Stimulated activated CD4-positive, alpha-beta T cell treated with anti-CD3 and anti-CD28 coated beads, Interleukin-12 subunit alpha, Interleukin-12 subunit beta, amount 100 ng/mL, for 4 hours (primary cell): Measurements from ENCODE around the gene QSOX2.

Experiments
- DNase-seq: peaks from one replicate; pipeline ENCODE4 v3.0.0-alpha.2; 2020

QSOX2 gene

DNA sequence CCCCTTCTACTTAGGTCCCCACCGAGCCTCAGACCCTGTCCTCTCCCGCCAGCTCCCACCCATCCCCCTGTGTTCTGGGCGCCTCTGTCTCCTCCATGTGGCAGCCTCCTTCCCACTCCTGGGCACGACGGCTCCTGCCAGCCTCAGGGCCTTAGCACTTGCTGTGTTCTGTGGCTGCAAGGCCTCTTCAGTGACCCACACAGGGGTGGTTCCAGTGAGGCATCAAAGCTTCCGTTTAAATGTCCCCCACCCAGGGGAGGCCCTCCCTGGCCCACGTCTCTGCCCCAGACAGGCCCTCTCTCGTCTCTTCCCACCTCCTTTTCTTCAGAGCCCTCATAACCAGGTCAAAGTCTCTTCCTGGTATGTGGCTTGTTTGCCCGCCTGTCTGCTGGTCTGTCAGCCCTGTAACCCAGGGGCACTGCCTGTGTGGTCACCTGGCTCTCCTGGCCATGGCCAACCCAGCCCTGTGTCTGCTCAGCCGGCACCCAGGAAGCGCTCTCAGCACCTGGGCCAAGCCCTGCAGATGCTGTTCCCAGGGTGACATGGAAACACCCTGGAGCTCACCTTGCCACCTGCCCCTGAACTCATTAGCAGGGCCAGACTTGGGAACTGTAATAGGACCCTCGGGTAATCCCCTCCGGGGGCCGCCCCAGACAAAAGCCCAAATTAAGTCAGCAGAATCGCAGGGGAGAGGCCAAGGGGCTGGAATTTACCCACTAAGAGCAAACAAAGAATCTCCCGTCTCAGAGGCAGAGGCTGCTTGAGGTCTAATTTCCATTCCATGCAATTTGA is 74.4 kb downstream of the QSOX2 start:
- DNase-seq, result no peak

DNA sequence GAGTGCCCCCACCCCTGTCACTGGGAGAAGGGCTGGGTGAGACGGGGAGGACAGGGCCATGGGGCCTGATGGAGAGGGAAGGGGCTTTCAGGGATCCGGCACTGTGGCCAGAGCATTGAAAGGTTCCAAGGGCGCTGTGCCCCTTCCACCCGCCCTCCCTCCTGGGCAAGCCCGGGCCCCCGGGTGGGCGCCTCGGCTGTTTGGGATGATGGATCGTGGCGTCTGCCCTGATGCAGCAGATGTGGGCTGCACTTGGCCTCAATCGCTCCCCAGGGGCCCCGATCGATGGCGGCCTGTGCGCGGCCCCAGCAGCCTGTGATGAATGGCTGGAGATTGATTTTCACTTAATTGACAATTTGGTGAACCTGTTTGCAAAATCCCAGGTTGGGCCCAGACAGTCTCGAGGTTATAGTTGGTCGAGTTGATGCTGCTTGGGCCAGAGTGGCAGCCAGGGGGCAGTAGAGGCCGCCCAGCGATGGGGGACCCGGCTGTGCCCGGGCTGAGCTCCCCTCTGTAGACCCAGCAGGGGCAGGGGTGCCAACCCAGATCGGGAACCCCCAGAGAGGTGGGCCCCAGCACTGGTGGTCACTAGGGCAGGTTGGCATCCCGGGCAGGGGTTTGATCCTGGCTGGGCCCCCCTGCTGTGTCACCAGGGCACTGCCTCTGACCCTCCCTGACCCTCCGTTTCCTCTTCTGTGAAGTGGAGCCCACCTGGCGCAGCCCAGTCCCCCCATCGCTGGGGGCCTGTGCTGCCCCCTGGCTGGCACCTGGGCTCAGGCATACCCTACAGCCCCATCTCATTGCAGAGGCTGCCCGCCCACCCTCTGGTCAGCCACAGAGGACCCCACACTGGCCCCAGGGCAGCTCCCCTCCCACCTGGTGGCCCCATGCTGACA is 75.4 kb downstream of the QSOX2 start:
- peak; percentile 52 for DNase-seq

DNA sequence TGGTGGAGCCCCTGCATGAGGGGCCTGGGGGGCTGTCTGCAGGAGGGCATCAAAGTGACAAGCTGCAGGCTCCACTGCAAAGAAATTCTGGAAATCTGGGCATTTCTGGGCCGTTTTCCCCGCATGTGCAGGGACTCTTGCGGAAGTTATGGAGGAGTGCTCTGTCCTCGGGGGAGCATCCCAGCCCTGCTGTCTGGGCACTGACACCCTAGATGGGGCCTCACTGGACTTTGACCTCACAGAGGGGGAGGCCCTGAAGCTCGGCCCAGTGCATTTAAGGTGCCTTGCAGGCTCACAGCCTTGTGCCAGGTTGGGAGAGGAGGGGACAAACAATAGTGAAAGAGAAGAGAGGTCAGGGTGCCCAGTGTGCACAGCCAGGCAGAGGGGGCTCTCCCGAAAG is 76.1 kb downstream of the QSOX2 start:
- no peak for DNase-seq

DNA sequence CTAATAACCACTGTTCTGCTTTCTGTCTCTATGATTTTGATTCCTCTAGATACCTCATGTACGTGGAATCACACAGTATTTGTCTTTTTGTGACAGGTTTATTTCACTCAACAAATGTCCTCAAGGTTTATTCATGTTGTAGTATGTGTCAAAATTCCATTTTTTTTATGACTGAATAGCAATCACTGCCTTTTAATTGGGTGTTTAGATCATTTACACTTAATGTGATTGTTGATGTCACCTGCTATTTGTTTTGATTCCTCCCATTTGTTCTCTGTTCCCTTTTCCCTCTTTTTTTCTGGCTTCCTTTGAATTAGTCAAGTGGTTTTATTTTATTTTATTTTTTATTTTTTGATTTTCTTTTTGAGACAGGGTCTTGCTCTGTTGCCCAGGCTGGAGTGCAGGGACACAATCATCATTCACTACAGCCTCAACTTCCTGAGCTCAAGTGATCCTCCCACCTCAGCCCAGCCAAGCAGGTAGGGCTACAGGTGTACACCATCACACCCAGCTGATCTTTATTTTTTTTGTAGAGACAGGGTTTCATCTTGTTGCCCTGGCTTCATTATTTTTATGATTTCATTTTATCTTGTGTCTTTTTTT is 82.3 kb downstream of the QSOX2 start:
- DNase-seq, result no peak

DNA sequence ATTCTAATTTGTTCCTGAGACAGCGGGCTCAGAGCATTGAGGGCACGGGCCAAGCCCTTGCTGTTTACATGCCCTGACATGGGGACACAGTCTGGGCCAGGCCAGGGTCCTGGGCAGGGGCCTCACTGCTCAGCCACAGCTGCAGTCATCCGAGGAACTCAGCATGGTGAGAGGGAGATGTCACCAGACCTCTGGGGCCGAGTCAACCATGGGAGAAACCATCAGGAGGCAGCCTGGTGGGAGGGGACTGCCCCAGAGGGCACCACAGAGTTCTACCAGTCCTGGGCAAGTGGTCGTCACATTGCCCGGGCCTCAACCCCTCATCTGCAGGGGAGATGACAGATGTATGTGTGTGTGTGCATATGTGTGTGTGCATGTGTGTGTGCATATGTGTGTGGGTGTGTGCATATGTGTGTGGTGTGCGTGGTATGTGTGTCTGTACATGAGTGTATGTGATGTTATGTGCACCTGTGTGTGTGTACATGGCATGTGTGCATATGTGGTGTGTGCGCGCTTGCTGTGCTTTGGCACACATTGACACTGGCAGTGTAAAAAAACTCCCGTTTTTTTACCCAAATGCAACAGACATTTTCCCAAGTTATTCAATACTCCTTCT is 84.5 kb downstream of the QSOX2 start:
- no peak for DNase-seq

DNA sequence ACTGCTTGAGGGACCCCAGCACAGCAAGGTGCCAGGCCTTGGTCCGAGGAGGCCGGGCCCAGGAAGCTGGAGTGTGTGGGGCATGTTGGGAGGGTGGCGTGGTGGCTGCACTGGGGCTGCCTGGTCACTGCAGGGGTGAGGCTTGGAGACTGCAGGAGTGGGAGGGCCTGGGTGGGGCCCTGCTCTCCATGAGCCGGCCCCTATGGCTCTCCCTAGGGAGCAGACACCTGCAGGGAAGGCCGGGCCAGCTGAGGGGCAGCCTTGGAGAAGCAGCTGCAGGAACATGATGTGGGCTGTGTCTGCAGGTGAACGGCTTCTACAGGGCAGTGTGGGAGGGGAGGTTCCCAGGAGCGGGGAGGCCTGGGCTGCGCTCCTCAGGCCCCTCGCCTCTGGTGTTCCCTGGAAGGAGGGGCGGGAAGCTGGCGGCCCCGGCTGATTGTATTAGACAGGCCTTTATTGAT is 85.2 kb downstream of the QSOX2 start:
- DNase-seq, result no peak

DNA sequence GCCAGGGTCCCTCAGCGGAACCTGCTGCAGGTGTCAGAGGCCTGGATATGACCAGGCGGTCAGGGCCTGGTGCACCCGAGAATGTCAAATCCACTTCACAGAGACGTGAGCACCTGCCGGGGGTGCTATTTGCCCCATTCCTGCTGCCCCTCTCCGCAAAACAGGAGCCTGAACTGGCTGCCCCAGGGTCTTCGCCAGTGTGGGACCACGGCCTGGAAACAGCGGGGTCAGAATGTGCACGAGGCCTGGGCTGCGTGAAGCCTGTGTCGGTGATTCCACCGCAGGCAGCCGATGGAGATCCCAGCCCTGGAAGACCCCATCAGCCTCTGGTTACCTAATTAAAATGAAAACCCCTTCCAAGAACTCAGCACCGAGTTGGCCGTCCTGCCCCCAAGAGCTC is 85.8 kb downstream of the QSOX2 start:
- no peak for DNase-seq

DNA sequence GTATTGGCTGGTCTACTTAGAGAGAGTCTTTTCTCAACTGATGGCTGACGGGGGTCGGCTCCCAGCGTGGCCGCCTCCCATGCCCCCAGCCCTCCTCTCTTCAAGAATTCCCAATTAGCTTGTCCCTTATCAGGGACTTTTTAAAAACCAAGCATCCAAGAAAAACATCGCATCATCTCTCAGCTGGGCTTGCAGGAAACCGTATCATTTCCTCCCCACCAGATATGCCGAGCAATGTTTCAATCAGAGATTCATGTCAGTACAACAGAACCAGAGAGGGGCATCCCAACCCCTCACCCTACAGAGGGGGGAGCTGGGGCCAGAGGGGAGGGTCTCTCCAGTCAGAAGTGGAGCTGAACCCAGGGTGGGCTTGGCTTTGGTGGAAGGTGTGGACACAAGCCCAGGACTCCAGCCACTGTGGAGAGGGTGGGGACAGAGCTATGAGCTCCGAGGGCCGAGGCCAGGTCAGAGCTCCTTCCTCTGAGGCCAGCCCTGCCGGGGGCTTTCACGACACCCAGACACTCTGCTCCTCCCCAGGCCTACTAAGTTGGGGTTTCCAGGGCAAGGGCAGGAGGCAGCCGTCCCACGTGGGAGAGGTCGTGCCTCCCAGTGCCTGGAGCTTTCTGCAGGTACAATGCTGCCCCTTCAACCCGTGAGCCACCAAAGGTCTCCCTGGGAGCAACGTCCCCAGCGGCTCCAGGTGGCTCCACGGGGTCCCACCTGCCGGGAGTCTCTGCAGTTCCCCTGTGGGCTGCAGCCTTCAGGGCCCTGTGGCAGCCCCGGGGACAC is 87.9 kb downstream of the QSOX2 start:
- no peak for DNase-seq
